GM18861 (cell line): ENCODE results near the gene TUBB4A.
A peak's percentile ranks its signal among the peaks of the same experiment; 100 is the strongest.
"Not testable (repeated sequence)": the region's sequence is repeated elsewhere in the genome, so short reads cannot be mapped to it uniquely, and the experiment has no call there.

Source experiments
- ATAC-seq: cut with Tn5 transposase; IDR thresholded peaks from one replicate; pipeline ENCODE4 v1.9.1; 2021; ENCODE audit not compliant: unreplicated experiment

Gene TUBB4A

GRCh38 chr19:6501740-6502648 lies at the start of gene TUBB4A:
Gene TUBB4A, minus strand, starts transcription at chr19:6502309. Its CDS starts 97 bp downstream, at chr19:6502212.
- no peak for ATAC-seq

GRCh38 chr19:6551091-6551490 lies 49.0 kb upstream of the TUBB4A start:
- ATAC-seq = no peak

- not testable (repeated sequence) for ATAC-seq
Measured at GRCh38 chr19:6550679-6551078, 48.6 kb upstream of the TUBB4A start.

GRCh38 chr19:6543866-6544347 lies 41.8 kb upstream of the TUBB4A start:
- no peak for ATAC-seq

GRCh38 chr19:6540918-6541689 lies 39.0 kb upstream of the TUBB4A start:
- no peak for ATAC-seq

- ATAC-seq = no peak
Measured at GRCh38 chr19:6539514-6539913, 37.4 kb upstream of the TUBB4A start.

GRCh38 chr19:6535558-6536137 lies 33.5 kb upstream of the TUBB4A start:
- ATAC-seq = peak; percentile 1

- ATAC-seq = no peak
Measured at GRCh38 chr19:6534451-6535093, 32.5 kb upstream of the TUBB4A start.

- ATAC-seq = no peak
Measured at GRCh38 chr19:6533746-6534418, 31.8 kb upstream of the TUBB4A start.

- no peak for ATAC-seq
Measured at GRCh38 chr19:6533000-6533328, 30.9 kb upstream of the TUBB4A start.

- no peak for ATAC-seq
Measured at GRCh38 chr19:6532244-6532999, 30.3 kb upstream of the TUBB4A start.

- ATAC-seq = no peak
Measured at GRCh38 chr19:6531956-6532243, 29.8 kb upstream of the TUBB4A start.

- no peak for ATAC-seq
Measured at GRCh38 chr19:6531163-6531955, 29.2 kb upstream of the TUBB4A start.

- ATAC-seq = no peak
Measured at GRCh38 chr19:6530386-6531162, 28.5 kb upstream of the TUBB4A start, which contains the start of gene TNFSF9. Gene TNFSF9, plus strand, starts transcription at chr19:6531026. Its CDS starts 11 bp downstream, at chr19:6531037.

- ATAC-seq = no peak
Measured at GRCh38 chr19:6529937-6530385, 27.9 kb upstream of the TUBB4A start.

GRCh38 chr19:6529351-6529750 lies 27.2 kb upstream of the TUBB4A start:
- no peak for ATAC-seq

- peak; percentile 19 for ATAC-seq
Measured at GRCh38 chr19:6528544-6529121, 26.5 kb upstream of the TUBB4A start.
